GM12878 (cell line): ENCODE measurements around the gene CFB. TPM values are rescaled to one million over a fixed set of nuclear protein-coding genes. Genes with fewer than 3 reads are reported as not detected.

Source experiments
- ATAC-seq: fragments of 200-7000 bp; cut with Tn5 transposase; 3 replicates; pipeline ENCODE4 v1.9.1; 2020; ENCODE audit warnings: mild to moderate bottlenecking, moderate library complexity
- BruUV-seq: library from RNA; stranded (reverse); fragments of 400-500 nt; replicated peaks from 2 replicates; lab custom pipeline; 2021; lab: Mats Ljungman, UMichigan
- CTCF ChIA-PET: fragments of 300-600 bp; sonication (Branson Sonifier 250); formaldehyde crosslinking; extraction: SDS; loops from one replicate; lab custom pipeline; 2021; ENCODE audit warnings: inconsistent platforms; lab: Yijun Ruan, JAX
- POLR2A ChIA-PET: fragments of 350-600 bp; formaldehyde crosslinking; extraction: SDS; loops from one replicate; lab custom pipeline; 2021; ENCODE audit warnings: inconsistent platforms; lab: Charles Lee
- RAD21 ChIA-PET: fragments of 300-600 bp; sonication (Branson Sonifier 250); formaldehyde crosslinking; loops from one replicate; lab custom pipeline; 2023; ENCODE audit warnings: antibody characterized with exemption; ENCODE audit not compliant: unreplicated experiment; lab: Charles Lee
- SMC1A ChIA-PET: fragments of 300-600 bp; sonication (Branson Sonifier 250); formaldehyde crosslinking; loops from one replicate; lab custom pipeline; 2023; ENCODE audit not compliant: unreplicated experiment, uncharacterized antibody; lab: Charles Lee
- DNase-seq: peaks from one replicate; pipeline ENCODE4 v3.0.0-alpha.2; 2011; ENCODE audit warnings: low read depth, low spot score
- FAIRE-seq: peaks from 3 replicates; lab custom pipeline; 2011; peaks lifted over from hg19 to GRCh38; lab: Jason Lieb, UNC
- H2AFZ ChIP-seq: 2 replicates; pipeline ENCODE4 v1.6.0; 2011; ENCODE audit warnings: low read depth, low read length, control low read depth; ENCODE audit not compliant: control insufficient read depth
- H3K27ac ChIP-seq: 2 replicates; pipeline ENCODE4 v1.5.1; 2011; ENCODE audit warnings: control low read depth; ENCODE audit not compliant: control insufficient read depth, insufficient read depth
- H3K27me3 ChIP-seq, 2 experiments: replicated peaks in 1 of 2; 2 replicates each; pipeline versions ENCODE4 v1.6.0 to v1.6.1; 2011; ENCODE audit warnings: low read length in 1 of 2; ENCODE audit not compliant: control insufficient read depth in 2 of 2, insufficient read depth in 2 of 2
- H3K36me3 ChIP-seq, 2 experiments: 2 replicates each; pipeline ENCODE4 v1.5.1; 2011; ENCODE audit warnings: low read length in 1 of 2; ENCODE audit not compliant: control insufficient read depth in 2 of 2, insufficient read depth in 2 of 2
- H3K4me1 ChIP-seq: 2 replicates; pipeline ENCODE4 v1.6.1; 2011; ENCODE audit warnings: mild to moderate bottlenecking, low read length, moderate library complexity, mixed read lengths; ENCODE audit not compliant: control insufficient read depth, insufficient read depth
- H3K4me2 ChIP-seq: 2 replicates; pipeline ENCODE4 v1.6.0; 2011; ENCODE audit warnings: control low read depth; ENCODE audit not compliant: control insufficient read depth, insufficient read depth
- H3K4me3 ChIP-seq: fragments of 200-600 bp; sonication (generic); 2 replicates; pipeline ENCODE4 v1.5.1; 2016
- H3K79me2 ChIP-seq: 2 replicates; pipeline ENCODE4 v1.6.0; 2011; ENCODE audit warnings: low read length; ENCODE audit not compliant: control insufficient read depth, insufficient read depth
- H3K9ac ChIP-seq: 2 replicates; pipeline ENCODE4 v1.8.0; 2011; ENCODE audit warnings: low read length, control low read depth, mixed read lengths; ENCODE audit not compliant: control insufficient read depth, insufficient read depth
- H3K9me3 ChIP-seq: replicated peaks from 3 replicates; pipeline ENCODE4 v1.5.1; 2011; ENCODE audit warnings: mild to moderate bottlenecking, low read length; ENCODE audit not compliant: control insufficient read depth, insufficient read depth
- H4K20me1 ChIP-seq: 2 replicates; pipeline ENCODE4 v1.6.0; 2011; ENCODE audit not compliant: control insufficient read depth, insufficient read depth
- CBX5 ChIP-seq: sonication (generic); IDR thresholded peaks from 2 replicates; pipeline ENCODE4 v1.6.1; 2016; ENCODE audit warnings: low read depth, moderate library complexity, mild to moderate bottlenecking, inconsistent platforms
- IKZF2 ChIP-seq, 2 experiments: fragments of 450-650 bp; IDR thresholded peaks; 2 replicates each; pipeline ENCODE4 v1.6.1; 2017; ENCODE audit warnings: mild to moderate bottlenecking in 2 of 2, moderate library complexity in 2 of 2
- KDM1A ChIP-seq: fragments of 200-600 bp; sonication (generic); IDR thresholded peaks from 2 replicates; pipeline ENCODE4 v1.6.1; 2016; ENCODE audit warnings: borderline replicate concordance
- NFYB ChIP-seq: IDR thresholded peaks from 2 replicates; pipeline ENCODE4 v1.6.1; 2011; ENCODE audit warnings: low read depth, mild to moderate bottlenecking, low read length, improper control_type of control experiment, moderate library complexity; ENCODE audit not compliant: insufficient read depth
- PAX5 ChIP-seq: IDR thresholded peaks from 2 replicates; pipeline ENCODE4 v1.6.1; 2011; ENCODE audit warnings: low read depth, low read length, borderline replicate concordance
- PKNOX1 ChIP-seq: fragments of 450-650 bp; IDR thresholded peaks from 2 replicates; pipeline ENCODE4 v1.6.1; 2016; ENCODE audit warnings: mild to moderate bottlenecking
- POLR2AphosphoS5 ChIP-seq: IDR thresholded peaks from 2 replicates; pipeline ENCODE4 v1.6.1; 2011; ENCODE audit warnings: mild to moderate bottlenecking, low read length, inconsistent platforms
- RELB ChIP-seq: fragments of 450-650 bp; IDR thresholded peaks from 2 replicates; pipeline ENCODE4 v1.6.1; 2017; ENCODE audit warnings: low read depth, mild to moderate bottlenecking, moderate library complexity
- USF1 ChIP-seq: IDR thresholded peaks from 2 replicates; pipeline ENCODE4 v1.6.1; 2011; ENCODE audit warnings: borderline replicate concordance, low read depth, mild to moderate bottlenecking, moderate library complexity, mixed read lengths, low read length; ENCODE audit not compliant: insufficient read depth; ENCODE audit errors: extremely low read length
- WGBS: methylation state at CpG from one replicate; pipeline ENCODE4 v1.1.6; 2016; ENCODE audit warnings: low lambda C conversion rate; ENCODE audit not compliant: insufficient replicate concordance, insufficient coverage; ENCODE audit errors: missing lambda C conversion rate; 5-methylcytosine and 5-hydroxymethylcytosine counted together
- in situ Hi-C: fragments of 300-500 bp; cut with MboI; formaldehyde crosslinking; loops from 9 replicates; pipeline ENCODE4 v1.14.3; 2018; ENCODE audit warnings: mixed read lengths
- intact Hi-C: fragments of 100-400 bp; cut with micrococcal nuclease; formaldehyde crosslinking; loops from one replicate; pipeline ENCODE4 v1.14.2; 2022; ENCODE audit not compliant: unreplicated experiment
- polyA plus RNA-seq, 11 experiments: library from polyadenylated mRNA; depleted of rRNA in 4 of 11; unstranded in 6 of 11; stranded (reverse) in 5 of 11; fragments of >200 nt; fragmentation: Nextera tagmentation in 4 of 11; fragmentation: Illumina TruSeq in 1 of 11; extraction: Ambion mirVana in 4 of 11; extraction: Trizol in 1 of 11; gene quantifications; 1 replicate in 1 of 11; 2 replicates in 10 of 11; pipeline versions ENCODE4 v1.2.1 to v1.2.3, GENCODE V29; 2011 to 2016; ENCODE audit warnings: inconsistent platforms in 2 of 11, missing spikeins in 2 of 11, low read depth in 1 of 11
- total RNA-seq, 4 experiments: library from RNA; depleted of rRNA in 3 of 4; stranded (reverse); fragments of >200 nt in 3 of 4; fragmentation: Illumina TruSeq in 1 of 4; extraction: Trizol in 1 of 4; gene quantifications; 2 replicates each; pipeline versions ENCODE4 v1.2.1 to v1.2.3, GENCODE V29; 2013 to 2021

Gene CFB
- total and polyA plus RNA-seq, 10 of the 15 experiments (the other 5 are each of a cell fraction or from before 2014, with no cell fraction given), result 0.09 to 1.7 (median 0.44) TPM; not detected in 7

GRCh38 chr6:31935823-31936222 is 10.1 kb upstream of the CFB start:
- intact Hi-C loops (no loop called here), in situ Hi-C loops (no loop called here)
- no peaks in the 10 kb centered on the region for H3K4me1 ChIP-seq
- H3K27me3 ChIP-seq, result peaks cover 0 to 2% of the 10 kb centered on the region in 2 experiments; a peak in 2 of 4 replicates
- no peak overlapping the region for H3K9ac ChIP-seq
- H4K20me1 ChIP-seq, result no peaks in the 10 kb centered on the region
- BruUV-seq, result no TSS peak
- ChIA-PET CTCF (interaction anchor here (0.7 to 1.0 kb wide), 2 partner anchors 10 to 24 kb away, joined by 3 read pairs; no protein-coding TSS in a partner anchor), RAD21 (no interaction called here), SMC1A (interaction anchor here (0.7 to 1.1 kb wide), 2 partner anchors 10 to 113 kb away, joined by 3 to 5 read pairs; no protein-coding TSS in a partner anchor), POLR2A (no interaction called here)
- no peak for TF ChIP-seq PKNOX1
- H3K36me3 ChIP-seq, result no peaks in the 10 kb centered on the region
- 35% methylated on average over 9 of the region's 9 CpGs for WGBS
- no peaks in the 10 kb centered on the region for H3K79me2 ChIP-seq
- no peak for DNase-seq
- H3K9me3 ChIP-seq, result no peaks in the 10 kb centered on the region
- H2AFZ ChIP-seq, result no peak overlapping the region
- H3K4me2 ChIP-seq, result no peak overlapping the region
- H3K27ac ChIP-seq, result no peak overlapping the region
- no peak overlapping the region for H3K4me3 ChIP-seq
- FAIRE-seq, result no peak
- ATAC-seq, result no peak

- FAIRE-seq (no peak), DNase-seq (no peak), ATAC-seq (no peak)
- RAD21 ChIA-PET, result no interaction called here
- no peak overlapping the region for H3K4me3 ChIP-seq
- no peaks in the 10 kb centered on the region for H3K9me3 ChIP-seq
- in situ Hi-C loops (no loop called here), intact Hi-C loops (no loop called here)
- no peaks in the 10 kb centered on the region for H3K79me2 ChIP-seq
- BruUV-seq, result no TSS peak
- POLR2A ChIA-PET, result no interaction called here
- 13% methylated on average over 6 of the region's 6 CpGs for WGBS
- H3K4me1 ChIP-seq, result no peaks in the 10 kb centered on the region
- H4K20me1 ChIP-seq, result no peaks in the 10 kb centered on the region
- H3K9ac ChIP-seq, result no peak overlapping the region
- no peaks in the 10 kb centered on the region for H3K36me3 ChIP-seq
- no peak overlapping the region for H3K4me2 ChIP-seq
- no peak overlapping the region for H2AFZ ChIP-seq
- no peak overlapping the region for H3K27ac ChIP-seq
- CTCF ChIA-PET, result interaction anchor here (1.5 kb wide), 1 partner anchor 12 kb away, joined by 5 read pairs; no protein-coding TSS in a partner anchor
- SMC1A ChIA-PET, result interaction anchor here (1.1 to 1.7 kb wide), 3 partner anchors 10 to 19 kb away, joined by 4 to 5 read pairs (median 4); partner anchors contain the start of genes NELFE and SKIC2
- H3K27me3 ChIP-seq, result peaks cover 0 to 4% of the 10 kb centered on the region in 2 experiments; a peak in 3 of 4 replicates
- TF ChIP-seq PKNOX1 (no peak), NFYB (no peak), CBX5 (no peak), KDM1A (no peak), RELB (no peak), USF1 (no peak), POLR2AphosphoS5 (no peak), IKZF2 (IDR thresholded peaks at IDR 0.05) (no peak), PAX5 (no peak)
These were observed 5.6 kb upstream of the CFB start for GRCh38 chr6:31940256-31940664.
